Stimulated activated CD4-positive, alpha-beta T cell treated with anti-CD3 and anti-CD28 coated beads, Interleukin-2, amount 100 ng/mL, for 48 hours (primary cell): ENCODE measurements around the gene EEF1AKMT1.
"Not testable (repeated sequence)": the region's sequence is repeated elsewhere in the genome, so short reads cannot be mapped to it uniquely, and the experiment has no call there.

Experiments
- DNase-seq, 2 donors: peaks; one replicate each; pipeline ENCODE4 v3.0.0-alpha.2; 2020

The EEF1AKMT1 gene

GRCh38 chr13:20689291-20689690 is 84.5 kb downstream of the EEF1AKMT1 start:
- DNase-seq: no peak

- no peak for DNase-seq
These were observed 86.7 kb downstream of the EEF1AKMT1 start for GRCh38 chr13:20686863-20687579.

GRCh38 chr13:20686167-20686566 is 87.6 kb downstream of the EEF1AKMT1 start:
- no peak for DNase-seq

- no peak for DNase-seq
These were observed 88.7 kb downstream of the EEF1AKMT1 start for GRCh38 chr13:20685092-20685491.

GRCh38 chr13:20684546-20684945 is 89.2 kb downstream of the EEF1AKMT1 start:
- no peak for DNase-seq

GRCh38 chr13:20684041-20684440 is 89.7 kb downstream of the EEF1AKMT1 start:
- DNase-seq: no peak

GRCh38 chr13:20682061-20682460 is 91.7 kb downstream of the EEF1AKMT1 start:
- DNase-seq: no peak

- not testable (repeated sequence) for DNase-seq
These were observed 92.3 kb downstream of the EEF1AKMT1 start for GRCh38 chr13:20681481-20681880.

- no peak for DNase-seq
These were observed 93.2 kb downstream of the EEF1AKMT1 start for GRCh38 chr13:20680416-20681080.

GRCh38 chr13:20679879-20680278 is 93.9 kb downstream of the EEF1AKMT1 start:
- no peak for DNase-seq
